Neural progenitor cell (in vitro differentiated cells): ENCODE results near the gene HDAC11.
"Not testable (repeated sequence)": the region's sequence is repeated elsewhere in the genome, so short reads cannot be mapped to it uniquely, and the experiment has no call there.

Source experiments
- EZH2 ChIP-seq: fragments of 200-600 bp; sonication (generic); IDR thresholded peaks from 2 replicates; pipeline ENCODE4 v1.6.1; 2017; ENCODE audit warnings: antibody characterized with exemption, mild to moderate bottlenecking, moderate library complexity
- TF ChIP-seq, protein P1 (sequence below): fragments of 200-600 bp; sonication (generic); IDR thresholded peaks from 2 replicates; pipeline ENCODE4 v1.5.1; 2017; ENCODE audit warnings: antibody characterized with exemption, mild to moderate bottlenecking

DNA sequence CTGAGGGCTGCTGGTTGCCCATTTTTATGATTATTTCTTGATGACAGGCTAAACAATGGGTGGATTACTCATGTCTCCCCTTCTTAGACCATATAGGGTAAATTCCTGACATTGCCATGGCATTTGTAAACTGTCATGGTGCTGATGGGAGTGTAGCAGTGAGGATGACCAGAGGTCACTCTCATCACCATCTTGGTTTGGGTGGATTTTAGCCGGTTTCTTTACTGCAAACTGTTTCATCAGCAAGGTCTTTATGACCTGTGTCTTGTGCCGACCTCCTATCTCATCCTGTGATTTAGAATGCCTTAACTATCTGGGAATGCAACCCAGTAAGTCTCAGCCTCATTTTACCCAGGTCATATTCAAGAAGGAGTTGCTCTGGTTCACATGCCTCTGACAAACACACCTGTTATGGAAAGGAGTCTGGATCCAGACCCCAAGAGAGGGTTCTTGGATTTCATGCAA lies 49.7 kb upstream of the HDAC11 start:
- TF ChIP-seq, protein P1, sequence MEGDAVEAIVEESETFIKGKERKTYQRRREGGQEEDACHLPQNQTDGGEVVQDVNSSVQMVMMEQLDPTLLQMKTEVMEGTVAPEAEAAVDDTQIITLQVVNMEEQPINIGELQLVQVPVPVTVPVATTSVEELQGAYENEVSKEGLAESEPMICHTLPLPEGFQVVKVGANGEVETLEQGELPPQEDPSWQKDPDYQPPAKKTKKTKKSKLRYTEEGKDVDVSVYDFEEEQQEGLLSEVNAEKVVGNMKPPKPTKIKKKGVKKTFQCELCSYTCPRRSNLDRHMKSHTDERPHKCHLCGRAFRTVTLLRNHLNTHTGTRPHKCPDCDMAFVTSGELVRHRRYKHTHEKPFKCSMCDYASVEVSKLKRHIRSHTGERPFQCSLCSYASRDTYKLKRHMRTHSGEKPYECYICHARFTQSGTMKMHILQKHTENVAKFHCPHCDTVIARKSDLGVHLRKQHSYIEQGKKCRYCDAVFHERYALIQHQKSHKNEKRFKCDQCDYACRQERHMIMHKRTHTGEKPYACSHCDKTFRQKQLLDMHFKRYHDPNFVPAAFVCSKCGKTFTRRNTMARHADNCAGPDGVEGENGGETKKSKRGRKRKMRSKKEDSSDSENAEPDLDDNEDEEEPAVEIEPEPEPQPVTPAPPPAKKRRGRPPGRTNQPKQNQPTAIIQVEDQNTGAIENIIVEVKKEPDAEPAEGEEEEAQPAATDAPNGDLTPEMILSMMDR = not testable (repeated sequence)
- not testable (repeated sequence) for TF ChIP-seq EZH2
